Osteoblast (primary cell): ENCODE results near the gene BRAT1. TPM values are rescaled to one million over a fixed set of nuclear protein-coding genes. Genes with fewer than 3 reads are reported as not detected.
A peak's percentile ranks its signal among the peaks of the same experiment; 100 is the strongest.

Experiments
- DNase-seq: peaks from one replicate; pipeline ENCODE4 v3.0.0; 2011; ENCODE audit warnings: low spot score, mixed read lengths; ENCODE audit not compliant: insufficient read length; ENCODE audit errors: missing footprints
- H2AFZ ChIP-seq: 2 replicates; pipeline ENCODE4 v1.6.0; 2011; ENCODE audit warnings: mild to moderate bottlenecking, low read length
- H3K27ac ChIP-seq: 2 replicates; pipeline ENCODE4 v1.5.1; 2011; ENCODE audit warnings: mild to moderate bottlenecking, low read depth, low read length, moderate library complexity
- H3K27me3 ChIP-seq: 2 replicates; pipeline ENCODE4 v1.6.0; 2012; ENCODE audit warnings: mild to moderate bottlenecking, control low read depth, inconsistent platforms, low read length, moderate library complexity; ENCODE audit not compliant: insufficient read depth
- H3K36me3 ChIP-seq: 2 replicates; pipeline ENCODE4 v1.5.1; 2011; ENCODE audit warnings: mild to moderate bottlenecking, low read length, control low read depth, moderate library complexity; ENCODE audit not compliant: insufficient read depth
- H3K4me1 ChIP-seq: 2 replicates; pipeline ENCODE4 v1.5.1; 2011; ENCODE audit warnings: mild to moderate bottlenecking, low read length, control low read depth, moderate library complexity; ENCODE audit not compliant: insufficient read depth
- H3K4me2 ChIP-seq: 2 replicates; pipeline ENCODE4 v1.6.0; 2011; ENCODE audit warnings: mild to moderate bottlenecking, low read length; ENCODE audit not compliant: insufficient read depth
- H3K4me3 ChIP-seq: fragments of 200-600 bp; sonication (generic); 3 replicates; pipeline ENCODE4 v1.5.1; 2012; ENCODE audit warnings: mild to moderate bottlenecking, low read length, inconsistent platforms; ENCODE audit not compliant: insufficient read depth
- H3K79me2 ChIP-seq: 2 replicates; pipeline ENCODE4 v1.6.0; 2012; ENCODE audit warnings: mild to moderate bottlenecking, low read length, control low read depth, inconsistent platforms; ENCODE audit not compliant: insufficient read depth
- H3K9me3 ChIP-seq: 2 replicates; pipeline ENCODE4 v1.5.1; 2011; ENCODE audit warnings: low read depth, low read length, control low read depth
- H4K20me1 ChIP-seq: 2 replicates; pipeline ENCODE4 v1.6.0; 2012; ENCODE audit warnings: mild to moderate bottlenecking, low read length, control low read depth; ENCODE audit not compliant: insufficient read depth
- CTCF ChIP-seq: IDR thresholded peaks from 2 replicates; pipeline ENCODE4 v1.5.1; 2011; ENCODE audit warnings: mild to moderate bottlenecking, low read depth, low read length, moderate library complexity; ENCODE audit errors: extremely low read depth
- total RNA-seq: library from RNA; depleted of rRNA; stranded (reverse); fragments of >200 nt; gene quantifications from 2 replicates; pipeline ENCODE4 v1.2.3, GENCODE V29; 2012

BRAT1 gene
- total RNA-seq, 1 donor, result 28.2 TPM

- H3K27ac ChIP-seq, result no peak overlapping the region
- no peaks in the 10 kb centered on the region for H3K9me3 ChIP-seq
- H3K4me2 ChIP-seq, result no peak overlapping the region
- H3K79me2 ChIP-seq, result no peaks in the 10 kb centered on the region
- H3K36me3 ChIP-seq, result peaks cover 11% of the 10 kb centered on the region
- peak; percentile 34 for DNase-seq
- no peaks in the 10 kb centered on the region for H3K27me3 ChIP-seq
- H3K4me3 ChIP-seq, result no peak overlapping the region
- H3K4me1 ChIP-seq, result peaks cover 7% of the 10 kb centered on the region
- no peak overlapping the region for H2AFZ ChIP-seq
- peaks cover 12% of the 10 kb centered on the region for H4K20me1 ChIP-seq
- TF ChIP-seq CTCF, result no peak
Measured at GRCh38 chr7:2577914-2578680, 22.8 kb upstream of the BRAT1 start.

- no peak for TF ChIP-seq CTCF
- Histone ChIP-seq H3K27me3 (no peaks in the 10 kb centered on the region), H3K4me1 (peaks cover 12% of the 10 kb centered on the region)
Measured at GRCh38 chr7:2576742-2577491, 21.6 kb upstream of the BRAT1 start.

GRCh38 chr7:2575733-2576340, 20.5 kb upstream of the BRAT1 start:
- Histone ChIP-seq H3K27me3 (no peaks in the 10 kb centered on the region), H3K79me2 (no peaks in the 10 kb centered on the region), H3K27ac (no peak overlapping the region), H3K4me3 (no peak overlapping the region), H3K36me3 (peaks cover 11% of the 10 kb centered on the region), H2AFZ (no peak overlapping the region), H4K20me1 (peaks cover 17% of the 10 kb centered on the region), H3K4me1 (peaks cover 15% of the 10 kb centered on the region), H3K9me3 (no peaks in the 10 kb centered on the region), H3K4me2 (peak overlapping the region; percentile 28)
- DNase-seq, result peak; percentile 89
- no peak for TF ChIP-seq CTCF

More at GRCh38 chr7:2576742-2577491, 21.6 kb upstream of the BRAT1 start:
- DNase-seq, result peak; percentile 34
- H4K20me1 ChIP-seq, result peaks cover 15% of the 10 kb centered on the region
- H3K79me2 ChIP-seq, result no peaks in the 10 kb centered on the region
- no peaks in the 10 kb centered on the region for H3K9me3 ChIP-seq
- no peak overlapping the region for H3K4me3 ChIP-seq
- no peak overlapping the region for H3K4me2 ChIP-seq
- H3K27ac ChIP-seq, result no peak overlapping the region
- peaks cover 8% of the 10 kb centered on the region for H3K36me3 ChIP-seq
- H2AFZ ChIP-seq, result no peak overlapping the region
